HG03175 (cell line): Measurements from ENCODE around the gene SULT1E1.
A peak's percentile ranks its signal among the peaks of the same experiment; 100 is the strongest.
"Not testable (repeated sequence)": the region's sequence is repeated elsewhere in the genome, so short reads cannot be mapped to it uniquely, and the experiment has no call there.

Source experiments
- ATAC-seq: cut with Tn5 transposase; IDR thresholded peaks from one replicate; pipeline ENCODE4 v1.9.1; 2021; ENCODE audit warnings: mild to moderate bottlenecking, moderate library complexity; ENCODE audit not compliant: unreplicated experiment

The SULT1E1 gene

GRCh38 chr4:69848028-69848427, 11.9 kb downstream of the SULT1E1 start:
- ATAC-seq: no peak

- ATAC-seq: peak; percentile 85
These were observed 16.0 kb downstream of the SULT1E1 start for GRCh38 chr4:69843932-69844331.

- no peak for ATAC-seq
These were observed 16.6 kb downstream of the SULT1E1 start for GRCh38 chr4:69843301-69843700.

- ATAC-seq: no peak
These were observed 21.0 kb downstream of the SULT1E1 start for GRCh38 chr4:69838977-69839376.

- ATAC-seq: no peak
These were observed 23.7 kb downstream of the SULT1E1 start for GRCh38 chr4:69836287-69836686.

GRCh38 chr4:69835766-69836165, 24.2 kb downstream of the SULT1E1 start:
- ATAC-seq: no peak

- no peak for ATAC-seq
These were observed 26.7 kb downstream of the SULT1E1 start for GRCh38 chr4:69833251-69833650.

- peak; percentile 31 for ATAC-seq
These were observed 27.5 kb downstream of the SULT1E1 start for GRCh38 chr4:69832326-69833030.

- ATAC-seq: peak; percentile 88
These were observed 28.2 kb downstream of the SULT1E1 start for GRCh38 chr4:69831646-69832325.

GRCh38 chr4:69831270-69831627, 28.7 kb downstream of the SULT1E1 start:
- ATAC-seq: no peak

- peak; percentile 38 for ATAC-seq
These were observed 29.2 kb downstream of the SULT1E1 start for GRCh38 chr4:69830560-69831269.

- ATAC-seq: no peak
These were observed 29.8 kb downstream of the SULT1E1 start for GRCh38 chr4:69830192-69830559.

- ATAC-seq: no peak
These were observed 30.3 kb downstream of the SULT1E1 start for GRCh38 chr4:69829678-69830077.

- ATAC-seq: no peak
These were observed 31.1 kb downstream of the SULT1E1 start for GRCh38 chr4:69828828-69829227.

GRCh38 chr4:69825056-69825455, 34.9 kb downstream of the SULT1E1 start:
- ATAC-seq: not testable (repeated sequence)

GRCh38 chr4:69823481-69824186, 36.3 kb downstream of the SULT1E1 start:
- ATAC-seq: peak; percentile 89

GRCh38 chr4:69823048-69823447, 36.9 kb downstream of the SULT1E1 start:
- peak; percentile 12 for ATAC-seq

- ATAC-seq: no peak
These were observed 37.7 kb downstream of the SULT1E1 start for GRCh38 chr4:69822198-69822597.

GRCh38 chr4:69818060-69818639, 41.8 kb downstream of the SULT1E1 start:
- no peak for ATAC-seq

- ATAC-seq: no peak
These were observed 43.7 kb downstream of the SULT1E1 start for GRCh38 chr4:69816236-69816635.

GRCh38 chr4:69813628-69814027, 46.3 kb downstream of the SULT1E1 start:
- ATAC-seq: no peak
